Choroid plexus epithelial cell (primary cell): ENCODE data around the gene HLA-A.

Experiments
- DNase-seq: peaks from one replicate; pipeline ENCODE4 v3.0.0-alpha.2; 2010; ENCODE audit warnings: low read depth
- H3K4me3 ChIP-seq: 2 replicates; pipeline ENCODE4 v1.5.1; 2011; ENCODE audit warnings: low read depth, mild to moderate bottlenecking, control low read depth, low read length, moderate library complexity
- TF ChIP-seq, protein P1 (sequence below): conservative IDR thresholded peaks from 2 replicates; pipeline ENCODE4 v1.5.1; 2011; ENCODE audit warnings: low read depth, mild to moderate bottlenecking, control low read depth, inconsistent platforms, low read length, moderate library complexity

The HLA-A gene

DNA sequence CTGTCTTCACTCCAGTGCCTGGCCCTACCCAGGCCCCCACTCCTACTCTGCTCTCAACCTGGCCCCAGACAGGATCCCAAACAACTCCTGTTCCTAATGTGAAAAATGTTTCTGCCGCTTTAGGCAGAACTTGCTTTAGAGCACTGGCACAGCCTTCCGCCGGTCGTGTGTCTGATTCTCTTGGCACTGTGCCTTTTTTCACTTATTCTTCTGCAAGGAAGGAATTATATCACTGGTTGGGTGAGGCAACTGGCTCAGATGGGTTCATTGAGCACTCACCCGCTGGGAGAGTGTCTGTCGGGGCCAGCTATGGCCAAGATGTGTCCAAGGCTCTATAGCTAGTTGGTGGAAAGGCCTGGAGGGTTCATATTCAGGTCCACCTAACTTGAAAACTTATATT, 33.6 kb upstream of the HLA-A start:
- DNase-seq, result peak; percentile 35
- TF ChIP-seq, protein P1, sequence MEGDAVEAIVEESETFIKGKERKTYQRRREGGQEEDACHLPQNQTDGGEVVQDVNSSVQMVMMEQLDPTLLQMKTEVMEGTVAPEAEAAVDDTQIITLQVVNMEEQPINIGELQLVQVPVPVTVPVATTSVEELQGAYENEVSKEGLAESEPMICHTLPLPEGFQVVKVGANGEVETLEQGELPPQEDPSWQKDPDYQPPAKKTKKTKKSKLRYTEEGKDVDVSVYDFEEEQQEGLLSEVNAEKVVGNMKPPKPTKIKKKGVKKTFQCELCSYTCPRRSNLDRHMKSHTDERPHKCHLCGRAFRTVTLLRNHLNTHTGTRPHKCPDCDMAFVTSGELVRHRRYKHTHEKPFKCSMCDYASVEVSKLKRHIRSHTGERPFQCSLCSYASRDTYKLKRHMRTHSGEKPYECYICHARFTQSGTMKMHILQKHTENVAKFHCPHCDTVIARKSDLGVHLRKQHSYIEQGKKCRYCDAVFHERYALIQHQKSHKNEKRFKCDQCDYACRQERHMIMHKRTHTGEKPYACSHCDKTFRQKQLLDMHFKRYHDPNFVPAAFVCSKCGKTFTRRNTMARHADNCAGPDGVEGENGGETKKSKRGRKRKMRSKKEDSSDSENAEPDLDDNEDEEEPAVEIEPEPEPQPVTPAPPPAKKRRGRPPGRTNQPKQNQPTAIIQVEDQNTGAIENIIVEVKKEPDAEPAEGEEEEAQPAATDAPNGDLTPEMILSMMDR, result no peak
- no peak overlapping the region for H3K4me3 ChIP-seq

- TF ChIP-seq, protein P1, result no peak
- no peak overlapping the region for H3K4me3 ChIP-seq
- peak; percentile 13 for DNase-seq
Observed at GRCh38 chr6:29909985-29910384, 32.3 kb upstream of the HLA-A start.

- DNase-seq, result no peak
- H3K4me3 ChIP-seq, result no peak overlapping the region
- TF ChIP-seq, protein P1, result no peak
Observed at GRCh38 chr6:29912840-29913239, 29.5 kb upstream of the HLA-A start.

DNA sequence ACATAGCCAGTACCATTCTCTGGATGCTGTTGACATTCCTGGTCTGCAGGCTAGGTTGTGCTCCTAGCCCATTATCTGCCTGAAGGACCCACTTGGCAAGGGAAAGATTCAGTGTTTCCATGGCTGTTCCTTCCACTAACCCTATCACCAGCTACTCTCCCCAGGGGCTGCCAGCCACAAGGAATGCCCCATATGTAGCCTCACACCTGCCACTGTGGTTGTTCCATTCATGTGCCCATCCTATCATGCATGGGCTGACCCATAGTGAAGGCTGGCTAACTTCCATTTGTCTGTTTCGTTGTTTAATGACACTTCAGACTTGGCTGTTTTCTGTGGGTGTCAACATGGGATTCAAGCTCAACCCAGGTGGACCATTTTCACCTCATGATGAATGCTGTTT, 25.6 kb upstream of the HLA-A start:
- DNase-seq, result no peak
- H3K4me3 ChIP-seq, result no peak overlapping the region
- TF ChIP-seq, protein P1, result no peak

DNA sequence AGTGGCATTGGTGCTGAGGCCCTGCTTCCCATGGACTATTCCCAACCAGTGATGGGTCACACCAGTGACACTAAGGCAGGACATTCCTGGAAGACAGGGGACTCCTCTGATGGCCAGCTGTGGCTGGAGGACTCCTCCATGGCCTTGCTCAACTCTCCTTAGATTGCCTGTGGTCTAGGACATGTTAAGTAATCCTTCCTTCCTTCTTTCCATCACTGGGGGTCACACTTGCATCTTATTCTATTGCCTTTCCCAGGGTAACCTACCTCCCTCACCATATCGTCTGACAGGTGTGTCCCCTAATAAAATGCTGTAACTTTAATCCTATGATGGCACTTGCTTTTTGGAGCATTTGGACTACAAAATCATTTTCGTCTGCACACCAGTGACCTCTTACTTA, 24.5 kb upstream of the HLA-A start:
- TF ChIP-seq, protein P1, result no peak
- H3K4me3 ChIP-seq, result no peak overlapping the region
- no peak for DNase-seq

DNA sequence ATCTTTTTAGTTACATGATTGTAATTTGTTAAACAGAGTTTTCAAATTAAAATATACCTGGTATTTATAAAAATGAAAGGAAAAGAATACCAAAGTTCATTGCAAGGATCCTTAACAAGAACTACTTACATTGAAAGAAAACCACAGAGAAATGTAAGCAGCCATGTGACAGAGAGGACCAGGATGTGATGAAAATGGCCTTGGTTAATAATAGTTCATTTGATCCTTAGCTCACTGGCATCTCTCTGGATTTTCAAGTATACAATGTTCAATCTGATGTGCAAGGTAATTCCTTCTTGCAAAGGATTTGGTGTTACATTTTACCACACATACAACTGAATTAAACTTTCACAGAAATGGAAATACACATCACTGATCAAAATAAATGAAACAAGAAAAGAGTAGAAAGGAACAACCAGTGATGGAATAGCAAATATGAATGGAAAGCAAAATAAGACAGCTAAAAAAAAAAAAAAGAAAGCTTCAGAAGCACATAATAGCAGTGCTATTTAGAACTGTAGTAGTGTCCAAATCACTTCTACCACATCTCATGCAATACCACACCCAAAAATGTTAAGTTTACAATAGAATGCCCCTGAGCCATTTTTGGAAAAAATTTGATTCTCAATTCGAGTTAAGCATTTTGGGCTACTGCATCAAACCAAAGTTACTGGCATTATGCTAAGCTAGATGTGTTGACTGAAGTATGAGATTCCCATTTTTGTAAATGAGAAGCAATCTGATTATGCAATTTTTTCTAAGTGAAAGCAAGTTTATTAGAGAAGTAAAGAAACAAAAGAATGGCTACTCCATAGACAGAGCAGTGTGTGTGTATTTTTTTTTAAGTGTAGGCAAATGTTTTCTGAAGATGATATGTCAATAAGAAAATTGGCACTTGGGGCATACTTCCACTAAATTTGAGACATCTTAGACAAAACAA, 22.6 kb upstream of the HLA-A start:
- DNase-seq, result no peak
- TF ChIP-seq, protein P1, result no peak

DNA sequence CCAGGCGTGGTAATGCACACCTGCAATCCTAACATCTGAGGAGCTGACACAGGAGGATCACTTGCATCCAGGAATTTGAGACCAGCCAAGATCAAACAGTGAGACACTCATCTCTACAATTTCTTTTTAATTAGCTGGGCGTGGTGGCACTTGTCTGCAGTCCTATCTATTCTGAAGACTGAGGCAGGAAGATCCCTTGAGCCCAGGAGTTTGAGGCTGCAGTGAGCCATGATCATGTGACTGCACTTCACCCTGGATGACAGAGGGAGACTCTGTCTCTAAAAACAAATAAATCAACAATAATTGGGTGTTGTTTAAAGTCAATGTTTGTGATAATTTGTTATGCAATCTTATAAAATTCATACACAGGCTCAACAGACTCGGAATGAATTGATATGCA, 18.0 kb upstream of the HLA-A start:
- H3K4me3 ChIP-seq, result no peak overlapping the region
- DNase-seq, result no peak
- TF ChIP-seq, protein P1, result no peak

More for the DNA sequence above, 22.6 kb upstream of the HLA-A start:
- no peak overlapping the region for H3K4me3 ChIP-seq
